MCF 10A (cell line): Measurements from ENCODE around the gene USF1. TPM values are rescaled to one million over a fixed set of nuclear protein-coding genes. Genes with fewer than 3 reads are reported as not detected.

Source experiments
- BruUV-seq: library from RNA; stranded (reverse); fragments of 400-500 nt; replicated peaks from 2 replicates; lab custom pipeline; 2021; lab: Mats Ljungman, UMichigan
- CTCF ChIA-PET: fragments of 300-600 bp; sonication (Branson Sonifier 250); formaldehyde crosslinking; extraction: SDS; loops from one replicate; lab custom pipeline; 2021; ENCODE audit warnings: antibody characterized with exemption, inconsistent platforms; lab: Yijun Ruan, JAX
- POLR2A ChIA-PET: fragments of 300-600, 350-650 bp; sonication (Branson Sonifier 250); formaldehyde crosslinking; extraction: SDS; loops from one replicate; lab custom pipeline; 2020; ENCODE audit warnings: antibody characterized with exemption, inconsistent platforms; lab: Yijun Ruan, JAX
- DNase-seq: peaks from one replicate; pipeline ENCODE4 v3.0.0-alpha.2; 2018; ENCODE audit not compliant: unreplicated experiment
- H3K27ac Mint-ChIP-seq: one replicate; pipeline ENCODE4 v1.8.0; 2022; ENCODE audit warnings: mild to moderate bottlenecking, low read depth, mixed read lengths; ENCODE audit not compliant: unreplicated experiment
- H3K27me3 Mint-ChIP-seq: one replicate; pipeline ENCODE4 v1.8.0; 2022; ENCODE audit warnings: mixed read lengths; ENCODE audit not compliant: insufficient read depth, unreplicated experiment
- H3K36me3 Mint-ChIP-seq: one replicate; pipeline ENCODE4 v1.8.0; 2022; ENCODE audit warnings: mild to moderate bottlenecking, moderate library complexity, mixed read lengths; ENCODE audit not compliant: insufficient read depth, unreplicated experiment
- H3K4me1 Mint-ChIP-seq: one replicate; pipeline ENCODE4 v1.8.0; 2022; ENCODE audit warnings: mixed read lengths; ENCODE audit not compliant: insufficient read depth, unreplicated experiment
- H3K4me3 Mint-ChIP-seq: one replicate; pipeline ENCODE4 v1.8.0; 2022; ENCODE audit warnings: mild to moderate bottlenecking, moderate library complexity, mixed read lengths; ENCODE audit not compliant: unreplicated experiment
- H3K9me3 Mint-ChIP-seq: one replicate; pipeline ENCODE4 v1.8.0; 2022; ENCODE audit warnings: mixed read lengths; ENCODE audit not compliant: unreplicated experiment
- CTCF ChIP-seq: fragments of 200-600 bp; IDR thresholded peaks from one replicate; pipeline ENCODE4 v1.8.0; 2022; ENCODE audit warnings: antibody characterized with exemption, mild to moderate bottlenecking; ENCODE audit not compliant: unreplicated experiment
- intact Hi-C: fragments of 100-400 bp; cut with micrococcal nuclease; formaldehyde crosslinking; loops from 2 replicates; pipeline ENCODE4 v1.14.1; 2022
- total RNA-seq: library from RNA; stranded (reverse); gene quantifications from 2 replicates; pipeline ENCODE4 v1.2.3, GENCODE V29; 2022

USF1 gene
- total RNA-seq, 1 experiment from 2014 or later = 48.8 TPM

DNA sequence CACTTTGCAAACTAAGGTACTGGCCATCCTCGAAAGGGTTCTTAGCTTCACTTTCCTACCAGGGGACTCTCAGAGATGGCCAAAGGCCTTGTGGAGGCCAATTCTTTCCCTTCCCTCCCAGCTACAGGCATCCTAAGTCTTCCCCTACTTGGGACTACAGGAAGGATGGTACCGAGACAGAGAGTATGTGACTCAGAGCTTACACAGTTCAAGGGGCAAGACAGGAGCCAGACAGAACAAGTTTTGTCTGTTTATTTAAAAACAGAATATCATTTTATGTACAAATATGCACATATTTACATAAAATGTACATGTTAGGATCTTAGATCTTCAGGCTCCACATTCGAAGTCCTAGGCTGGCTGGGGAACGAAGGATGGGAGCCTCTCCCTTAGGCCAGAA is 25.0 kb upstream of the USF1 start:
- DNase-seq = no peak
- H3K4me3 Mint-ChIP-seq = no peak overlapping the region
- no peak for TF ChIP-seq CTCF
- intact Hi-C loops = no loop called here
- peaks cover 43% of the 10 kb centered on the region for H3K4me1 Mint-ChIP-seq
- no peaks in the 10 kb centered on the region for H3K27me3 Mint-ChIP-seq
- ChIA-PET POLR2A (interaction anchor here (1.1 to 7.3 kb wide), 4 partner anchors 25 to 49 kb away, joined by 3 to 122 read pairs (median 16); partner anchors contain the start of genes F11R, KLHDC9, NIT1 and PFDN2), CTCF (interaction anchor here (0.5 to 14.2 kb wide), 19 partner anchors 11 to 312 kb away, joined by 3 to 331 read pairs (median 5); partner anchors contain the start of genes ITLN2, KLHDC9 and USF1)
- peaks cover 17% of the 10 kb centered on the region for H3K36me3 Mint-ChIP-seq
- H3K27ac Mint-ChIP-seq = no peak overlapping the region
- BruUV-seq = no TSS peak
- H3K9me3 Mint-ChIP-seq = no peaks in the 10 kb centered on the region

GRCh38 chr1:161069731-161070270 is 24.0 kb upstream of the USF1 start, which contains the start of gene ARHGAP30:
TSS of gene ARHGAP30 (minus strand) at chr1:161069891. CDS start at chr1:161069624, 267 bp downstream.
- no peak for DNase-seq
- intact Hi-C loops = no loop called here
- no peak for TF ChIP-seq CTCF
- Mint-ChIP-seq H3K4me3 (no peak within 1 kb of the TSS), H3K27ac (no peak within 1 kb of the TSS), H3K27me3 (no peaks in the 10 kb centered on the region), H3K9me3 (no peaks in the 10 kb centered on the region), H3K4me1 (peaks cover 39% of the 10 kb centered on the region), H3K36me3 (peaks cover 17% of the 10 kb centered on the region)
- BruUV-seq = no TSS peak
- ChIA-PET POLR2A (interaction anchor here (0.5 to 2.4 kb wide), 5 partner anchors 34 to 807 kb away, joined by 3 to 13 read pairs (median 3); partner anchors contain the start of genes DCAF8, F11R, NIT1 and PFDN2), CTCF (interaction anchor here (0.6 to 14.2 kb wide), 4 partner anchors 10 to 28 kb away, joined by 4 to 331 read pairs (median 22); partner anchors contain the start of gene KLHDC9)

GRCh38 chr1:161069241-161069640 is 23.5 kb upstream of the USF1 start:
- no TSS peak for BruUV-seq
- H3K27me3 Mint-ChIP-seq = no peaks in the 10 kb centered on the region
- CTCF ChIA-PET = interaction anchor here (0.6 to 14.2 kb wide), 4 partner anchors 18 to 238 kb away, joined by 4 to 331 read pairs (median 20); partner anchors contain the start of gene KLHDC9

More at GRCh38 chr1:161069241-161069640, 23.5 kb upstream of the USF1 start:
- Mint-ChIP-seq H3K4me3 (no peak overlapping the region), H3K27ac (no peak overlapping the region), H3K9me3 (no peaks in the 10 kb centered on the region), H3K36me3 (peaks cover 16% of the 10 kb centered on the region), H3K4me1 (peaks cover 33% of the 10 kb centered on the region)
- POLR2A ChIA-PET = interaction anchor here (1.2 kb wide), 1 partner anchor 12 kb away, joined by 4 read pairs; no protein-coding TSS in a partner anchor
- intact Hi-C loops = no loop called here
- no peak for TF ChIP-seq CTCF
- no peak for DNase-seq
